Measurements from ENCODE around the gene FMN1. TPM values are rescaled to one million over a fixed set of nuclear protein-coding genes. Genes with fewer than 3 reads are reported as not detected.

The FMN1 gene
- total and polyA plus RNA-seq, 2 of the 8 experiments (the other 6 are each of a cell fraction or from before 2014, with no cell fraction given) = 0.27 to 3.7 TPM

- POLR2A ChIA-PET (ENCODE audit: partially characterized antibody) = interaction anchor here (0.9 kb wide), 1 partner anchor 75 kb away, joined by 3 read pairs; no protein-coding TSS in a partner anchor
- Histone ChIP-seq H2AFZ (ENCODE audit: low read length) (no peak overlapping the region), H3K4ac (replicated peaks; ENCODE audit: insufficient read length, low read depth, low read length) (no peak overlapping the region), H2BK120ac (replicated peaks; ENCODE audit: low read depth, low read length) (no peak overlapping the region), H4K5ac (ENCODE audit: insufficient read length, low read depth, low read length) (no peak overlapping the region), H3K4me2 (ENCODE audit: insufficient read depth in 1 of 2, low read depth in 2 of 2, low read length in 2 of 2) (no peak overlapping the region), H4K91ac (replicated peaks; ENCODE audit: insufficient read length, low read length) (no peak overlapping the region), H2BK20ac (ENCODE audit: low read length) (no peak overlapping the region), H4K8ac (ENCODE audit: extremely low read depth, insufficient read depth, low read length) (no peak overlapping the region), H3K23me2 (ENCODE audit: low read depth, low read length) (no peaks in the 10 kb centered on the region), H3K27ac (ENCODE audit: low read depth, low read length) (no peak overlapping the region), H3K9me3 (ENCODE audit: insufficient read depth in 2 of 2, low read depth in 1 of 2, low read length in 1 of 2) (no peaks in the 10 kb centered on the region), H2BK5ac (ENCODE audit: low read depth, low read length) (no peak overlapping the region), H3K4me1 (replicated peaks in 1 of 4; ENCODE audit: control insufficient read depth in 3 of 4, insufficient read depth in 4 of 4, low read length in 3 of 4) (no peaks in the 10 kb centered on the region), H3K36me3 (ENCODE audit: control insufficient read depth in 2 of 4, insufficient read depth in 4 of 4, low read length in 3 of 4) (no peaks in the 10 kb centered on the region), H3K14ac (ENCODE audit: insufficient read length) (no peak overlapping the region), H2AK5ac (ENCODE audit: low read depth, low read length) (no peak overlapping the region), H3K23ac (ENCODE audit: insufficient read length) (no peak overlapping the region), H3K56ac (replicated peaks; ENCODE audit: insufficient read length, low read depth, low read length) (no peak overlapping the region), H3K9ac (replicated peaks in 1 of 4; ENCODE audit: extremely low read depth in 1 of 4, low read depth in 3 of 4, low read length in 3 of 4) (no peak overlapping the region), H2BK15ac (ENCODE audit: low read length) (no peak overlapping the region), H3K18ac (ENCODE audit: extremely low read depth, low read length) (no peak overlapping the region), H3K27me3 (replicated peaks in 1 of 4; ENCODE audit: control insufficient read depth in 3 of 4, extremely low read depth in 1 of 4, insufficient read depth in 3 of 4, low read length in 3 of 4) (no peaks in the 10 kb centered on the region), H3K79me2 (ENCODE audit: control insufficient read depth in 1 of 2, insufficient read depth in 2 of 2, low read length in 2 of 2) (no peaks in the 10 kb centered on the region), H3K4me3 (ENCODE audit: extremely low read depth in 1 of 4, insufficient read depth in 2 of 4, low read depth in 3 of 4, low read length in 4 of 4) (no peak overlapping the region), H4K20me1 (replicated peaks in 1 of 2; ENCODE audit: control insufficient read depth in 1 of 2, insufficient read depth in 2 of 2, low read length in 2 of 2) (no peaks in the 10 kb centered on the region), H3K79me1 (ENCODE audit: low read depth, low read length) (no peaks in the 10 kb centered on the region), H2BK12ac (ENCODE audit: low read depth, low read length) (no peak overlapping the region)
- FAIRE-seq = no peak
- no peak for DNase-seq (ENCODE audit: low read depth in 1 of 2, low spot score in 2 of 2)
- CTCF ChIA-PET (ENCODE audit: partially characterized antibody) = interaction anchor here (0.6 to 1.4 kb wide), 3 partner anchors 25 to 435 kb away, joined by 3 to 4 read pairs (median 3); no protein-coding TSS in a partner anchor
- 91% methylated on average over 6 of the region's 6 CpGs; no CpG with 5 or more reads in 1 of the 2 experiments for WGBS, 2 experiments (ENCODE audit: extremely low coverage in 1 of 2, insufficient coverage in 1 of 2, insufficient read length in 1 of 2, insufficient replicate concordance in 2 of 2, low coverage in 1 of 2, low lambda C conversion rate in 2 of 2, missing lambda C conversion rate in 1 of 2)
- no peak for TF ChIP-seq KDM4A (IDR thresholded peaks at IDR 0.05; ENCODE audit: low read depth, low read length, severe bottlenecking)
- TF ChIP-seq POLR2A (IDR thresholded peaks at IDR 0.05; ENCODE audit: control extremely low read depth in 1 of 2, low read depth in 2 of 2, low read length in 2 of 2) = no peak
- TF ChIP-seq JUND (IDR thresholded peaks at IDR 0.05; ENCODE audit: low read length) = no peak
- no peak for TF ChIP-seq TCF12 (IDR thresholded peaks at IDR 0.05; ENCODE audit: low read depth, low read length)
- no peak for TF ChIP-seq EZH2 (IDR thresholded peaks at IDR 0.05; ENCODE audit: low read depth, low read length, severe bottlenecking)
- TF ChIP-seq SIRT6 (IDR thresholded peaks at IDR 0.05; ENCODE audit: low read length) = no peak
- TF ChIP-seq ASH2L (IDR thresholded peaks at IDR 0.05; ENCODE audit: low read length) = no peak
- no peak for TF ChIP-seq TAF7 (optimal IDR thresholded peaks at IDR 0.05; ENCODE audit: borderline replicate concordance, low read depth, low read length)
- no peak for TF ChIP-seq TAF1 (IDR thresholded peaks at IDR 0.05; ENCODE audit: low read depth, low read length)
- TF ChIP-seq RAD21 (IDR thresholded peaks at IDR 0.05 in 1 of 2, conservative IDR thresholded peaks at IDR 0.05 in 1 of 2; ENCODE audit: low read depth in 2 of 2, low read length in 2 of 2) = no peak
- no peak for TF ChIP-seq SRF (IDR thresholded peaks at IDR 0.05; ENCODE audit: low read depth, low read length)
- no peak for TF ChIP-seq CEBPB (IDR thresholded peaks at IDR 0.05; ENCODE audit: low read depth, low read length)
- no peak for TF ChIP-seq NANOG (IDR thresholded peaks at IDR 0.05; ENCODE audit: insufficient read depth, low read depth, low read length, poor library complexity, severe bottlenecking)
- TF ChIP-seq BRCA1 (IDR thresholded peaks at IDR 0.05; ENCODE audit: low read depth, low read length) = no peak
Observed at GRCh38 chr15:33157371-33158037, 37.0 kb downstream of the FMN1 start.
